Measurements from ENCODE around the gene TK2.

DNA sequence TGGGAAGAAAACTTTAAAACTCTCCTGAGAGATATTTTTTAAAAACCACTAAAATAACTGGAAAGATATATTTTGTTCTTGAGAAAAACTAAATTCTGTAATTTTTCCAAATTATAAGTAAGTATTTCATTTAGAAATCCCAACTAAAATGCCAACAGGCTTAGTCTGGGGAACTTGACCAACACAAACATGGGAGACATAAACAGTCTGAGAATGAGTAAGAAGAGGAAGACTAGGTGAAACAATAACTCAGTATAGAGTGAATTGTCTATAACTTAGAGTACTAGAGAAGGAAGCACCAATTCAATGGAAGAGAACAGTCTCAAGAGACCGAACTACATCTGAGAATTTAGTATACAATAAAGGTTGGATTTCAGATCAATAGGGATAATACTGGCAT lies 19.2 kb upstream of the TK2 start:
- no peak for TF ChIP-seq CTCF (IDR thresholded peaks at IDR 0.05; ENCODE audit: low read length)
- no peak for TF ChIP-seq EZH2phosphoT487 (IDR thresholded peaks at IDR 0.05; ENCODE audit: low read length)
- TF ChIP-seq EZH2 (optimal IDR thresholded peaks at IDR 0.05; ENCODE audit: low read depth, low read length): no peak

All from MM.1S (cell line).